Activated CD4-positive, alpha-beta T cell treated with anti-CD3 and anti-CD28 coated beads, Interleukin-2, amount 10 ng/mL, durations not matched to agents 7 days and 5 days (primary cell): Measurements from ENCODE around the gene VPS26C. TPM values are rescaled to one million over a fixed set of nuclear protein-coding genes. Genes with fewer than 3 reads are reported as not detected.
"Not testable (repeated sequence)": the region's sequence is repeated elsewhere in the genome, so short reads cannot be mapped to it uniquely, and the experiment has no call there.

Experiments
- CTCF ChIA-PET: fragments of 350-600 bp; sonication (Branson Sonifier 250); formaldehyde crosslinking; loops from one replicate; lab custom pipeline; 2021; ENCODE audit warnings: antibody characterized with exemption; lab: Charles Lee
- POLR2A ChIA-PET: fragments of 350-600 bp; sonication (Branson Sonifier 250); formaldehyde crosslinking; loops from one replicate; lab custom pipeline; 2021; ENCODE audit warnings: antibody characterized with exemption; lab: Charles Lee
- DNase-seq: peaks from one replicate; pipeline ENCODE4 v3.0.0-alpha.2; 2020
- H3K27ac Mint-ChIP-seq: one replicate; pipeline ENCODE4 v1.8.0; 2021; ENCODE audit warnings: mild to moderate bottlenecking, moderate library complexity, mixed read lengths
- H3K27me3 Mint-ChIP-seq: one replicate; pipeline ENCODE4 v1.8.0; 2021; ENCODE audit warnings: mixed read lengths
- H3K36me3 Mint-ChIP-seq: one replicate; pipeline ENCODE4 v1.8.0; 2021; ENCODE audit warnings: low read depth, mixed read lengths
- H3K4me1 Mint-ChIP-seq: one replicate; pipeline ENCODE4 v1.8.0; 2021; ENCODE audit warnings: mixed read lengths
- H3K4me3 Mint-ChIP-seq: one replicate; pipeline ENCODE4 v1.8.0; 2021; ENCODE audit warnings: mild to moderate bottlenecking, moderate library complexity, mixed read lengths
- H3K9me3 Mint-ChIP-seq: one replicate; pipeline ENCODE4 v1.8.0; 2021; ENCODE audit warnings: mixed read lengths
- total RNA-seq, 2 experiments: library from RNA; stranded (reverse); gene quantifications; one replicate each; pipeline ENCODE4 v1.2.3, GENCODE V29; 2021

The VPS26C gene
- 10 to 100 TPM; 80.1 to 85.6 TPM for total RNA-seq

- H3K4me3 Mint-ChIP-seq: peak within 1 kb of the TSS; percentile 97
- H3K27me3 Mint-ChIP-seq: no peaks in the 10 kb centered on the region
- peaks cover 25% of the 10 kb centered on the region for H3K36me3 Mint-ChIP-seq
- peak within 1 kb of the TSS; percentile 99 for H3K27ac Mint-ChIP-seq
- CTCF ChIA-PET: interaction anchor here (1.0 to 2.8 kb wide), 5 partner anchors 11 to 167 kb away, joined by 3 to 8 read pairs (median 6); no protein-coding TSS in a partner anchor
- POLR2A ChIA-PET: interaction anchor here (0.6 to 1.5 kb wide), 8 partner anchors 10 to 297 kb away, joined by 3 to 8 read pairs (median 3); partner anchors contain the start of gene DYRK1A
- H3K9me3 Mint-ChIP-seq: no peaks in the 10 kb centered on the region
- H3K4me1 Mint-ChIP-seq: peaks cover 43% of the 10 kb centered on the region
- peak; percentile 99 for DNase-seq
Observed at GRCh38 chr21:37267269-37268185, at the start of gene VPS26C. TSS of gene VPS26C (minus strand) at chr21:37267334. CDS start at chr21:37267294, 40 bp downstream.

DNA sequence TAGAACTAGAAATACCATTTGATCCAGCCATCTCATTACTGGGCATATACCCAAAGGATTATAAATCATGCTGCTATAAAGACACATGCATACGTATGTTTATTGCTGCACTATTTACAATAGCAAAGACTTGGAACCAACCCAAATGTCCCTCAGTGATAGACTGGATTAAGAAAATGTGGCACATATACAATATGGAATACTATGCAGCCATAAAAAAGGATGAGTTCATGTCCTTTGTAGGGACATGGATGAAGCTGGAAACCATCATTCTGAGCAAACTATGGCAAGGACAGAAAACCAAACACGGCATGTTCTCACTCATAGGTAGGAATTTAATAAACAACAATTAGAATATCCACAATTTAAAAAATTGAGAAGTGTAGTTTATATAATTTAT is 48.9 kb upstream of the VPS26C start:
- CTCF ChIA-PET, DNase-seq, POLR2A ChIA-PET, H3K4me3 Mint-ChIP-seq, H3K9me3 Mint-ChIP-seq, H3K27ac Mint-ChIP-seq, H3K36me3 Mint-ChIP-seq, H3K4me1 Mint-ChIP-seq: not testable (repeated sequence)
- H3K27me3 Mint-ChIP-seq: peaks cover 23% of the 10 kb centered on the region

GRCh38 chr21:37300114-37300751 is 33.1 kb upstream of the VPS26C start:
- CTCF ChIA-PET: no interaction called here
- Mint-ChIP-seq H3K27me3 (no peaks in the 10 kb centered on the region), H3K4me3 (no peak overlapping the region), H3K27ac (no peak overlapping the region), H3K9me3 (no peaks in the 10 kb centered on the region), H3K4me1 (no peaks in the 10 kb centered on the region), H3K36me3 (no peaks in the 10 kb centered on the region)
- POLR2A ChIA-PET: no interaction called here
- DNase-seq: no peak

DNA sequence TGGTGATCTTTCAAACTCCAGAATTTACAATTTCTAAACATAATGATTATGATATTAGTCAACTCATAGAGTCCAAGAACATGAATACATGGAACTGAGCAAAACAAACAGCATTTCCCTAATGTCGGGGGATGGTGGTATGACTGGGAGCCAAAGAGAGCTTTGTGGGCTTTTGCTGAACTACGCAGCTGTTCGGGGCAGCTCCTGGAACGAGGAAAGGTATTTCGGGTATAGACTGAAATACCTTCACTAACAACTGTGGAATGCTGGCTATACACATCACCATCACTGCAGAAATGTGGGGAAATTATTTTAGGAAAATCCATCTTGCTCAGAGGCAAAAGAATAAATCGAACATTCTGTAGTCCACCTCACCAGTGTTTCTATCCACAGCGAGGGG is 30.2 kb upstream of the VPS26C start:
- no peaks in the 10 kb centered on the region for H3K4me1 Mint-ChIP-seq
- ChIA-PET CTCF (interaction anchor here (1.2 kb wide), 1 partner anchor 22 kb away, joined by 3 read pairs; no protein-coding TSS in a partner anchor), POLR2A (no interaction called here)
- H3K4me3 Mint-ChIP-seq: no peak overlapping the region
- no peak for DNase-seq
- H3K27me3 Mint-ChIP-seq: peaks cover 7% of the 10 kb centered on the region
- H3K36me3 Mint-ChIP-seq: no peaks in the 10 kb centered on the region
- H3K9me3 Mint-ChIP-seq: no peaks in the 10 kb centered on the region
- H3K27ac Mint-ChIP-seq: no peak overlapping the region

GRCh38 chr21:37294679-37295078 is 27.5 kb upstream of the VPS26C start:
- no peaks in the 10 kb centered on the region for H3K4me1 Mint-ChIP-seq

GRCh38 chr21:37292941-37293340 is 25.8 kb upstream of the VPS26C start:
- H3K36me3 Mint-ChIP-seq: no peaks in the 10 kb centered on the region
- H3K27me3 Mint-ChIP-seq: peaks cover 7% of the 10 kb centered on the region
- no peaks in the 10 kb centered on the region for H3K4me1 Mint-ChIP-seq
- H3K4me3 Mint-ChIP-seq: no peak overlapping the region
- H3K27ac Mint-ChIP-seq: no peak overlapping the region
- no peak for DNase-seq
- H3K9me3 Mint-ChIP-seq: no peaks in the 10 kb centered on the region
- POLR2A ChIA-PET: no interaction called here
- CTCF ChIA-PET: interaction anchor here (0.6 kb wide), 1 partner anchor 270 kb away, joined by 3 read pairs; no protein-coding TSS in a partner anchor

More at GRCh38 chr21:37294679-37295078, 27.5 kb upstream of the VPS26C start:
- no peak overlapping the region for H3K27ac Mint-ChIP-seq
- H3K27me3 Mint-ChIP-seq: peaks cover 7% of the 10 kb centered on the region
- CTCF ChIA-PET: no interaction called here
- H3K36me3 Mint-ChIP-seq: no peaks in the 10 kb centered on the region
- no peak overlapping the region for H3K4me3 Mint-ChIP-seq
- H3K9me3 Mint-ChIP-seq: no peaks in the 10 kb centered on the region
- DNase-seq: no peak
- POLR2A ChIA-PET: no interaction called here

DNA sequence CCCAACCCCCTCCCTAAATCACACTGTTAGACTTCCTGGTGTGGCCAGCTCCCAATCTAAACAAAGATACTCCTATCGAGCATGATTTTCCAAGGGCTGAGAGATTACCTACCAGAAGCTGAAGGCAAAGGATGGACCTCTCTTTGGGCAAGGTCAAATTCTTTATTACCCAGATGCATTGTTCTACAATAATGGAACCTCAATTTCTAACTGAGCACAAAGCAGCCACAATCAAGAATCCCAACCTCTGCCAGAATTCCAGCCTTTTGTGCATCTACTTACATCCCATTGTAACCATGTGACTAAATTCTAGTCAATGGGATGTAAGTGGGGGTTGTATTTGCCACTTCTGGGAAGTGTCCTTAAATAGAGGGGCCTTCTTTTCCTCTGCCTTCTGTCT is 24.9 kb upstream of the VPS26C start:
- Mint-ChIP-seq H3K36me3 (no peaks in the 10 kb centered on the region), H3K9me3 (no peaks in the 10 kb centered on the region), H3K27me3 (peaks cover 7% of the 10 kb centered on the region), H3K4me3 (no peak overlapping the region), H3K4me1 (no peaks in the 10 kb centered on the region), H3K27ac (no peak overlapping the region)
- ChIA-PET CTCF (no interaction called here), POLR2A (no interaction called here)
- no peak for DNase-seq

DNA sequence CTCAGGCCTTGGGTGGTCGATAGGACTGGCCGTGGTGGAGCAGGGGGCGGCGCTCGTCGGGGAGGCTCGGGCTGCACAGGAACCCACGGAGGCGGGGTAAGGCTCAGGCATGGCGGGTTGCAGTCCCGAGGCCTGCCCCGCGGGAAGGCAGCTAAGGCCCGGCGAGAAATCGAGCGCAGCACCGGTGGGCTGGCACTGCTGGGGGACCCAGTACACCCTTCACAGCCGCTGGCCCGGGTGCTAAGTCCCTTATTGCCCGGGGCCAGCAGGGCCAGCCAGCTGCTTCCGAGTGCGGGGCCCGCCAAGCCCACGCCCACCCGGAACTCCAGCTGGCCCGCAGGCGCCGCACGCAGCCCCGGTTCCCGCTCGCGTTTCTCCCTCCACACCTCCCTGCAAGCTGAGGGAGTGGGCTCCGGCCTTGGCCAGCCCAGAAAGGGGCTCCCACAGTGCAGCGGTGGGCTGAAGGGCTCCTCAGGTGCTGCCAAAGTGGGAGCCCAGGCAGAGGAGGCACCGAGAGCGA is 16.1 kb upstream of the VPS26C start:
- CTCF ChIA-PET, H3K4me1 Mint-ChIP-seq, H3K9me3 Mint-ChIP-seq, H3K27me3 Mint-ChIP-seq, H3K36me3 Mint-ChIP-seq, H3K4me3 Mint-ChIP-seq, DNase-seq, POLR2A ChIA-PET, H3K27ac Mint-ChIP-seq: not testable (repeated sequence)

GRCh38 chr21:37282602-37283001 is 15.5 kb upstream of the VPS26C start:
- DNase-seq, H3K4me1 Mint-ChIP-seq, CTCF ChIA-PET, H3K27me3 Mint-ChIP-seq, H3K9me3 Mint-ChIP-seq, POLR2A ChIA-PET, H3K36me3 Mint-ChIP-seq: not testable (repeated sequence)
- H3K4me3 Mint-ChIP-seq: peak overlapping the region; percentile 57
- H3K27ac Mint-ChIP-seq: peak overlapping the region; percentile 60

DNA sequence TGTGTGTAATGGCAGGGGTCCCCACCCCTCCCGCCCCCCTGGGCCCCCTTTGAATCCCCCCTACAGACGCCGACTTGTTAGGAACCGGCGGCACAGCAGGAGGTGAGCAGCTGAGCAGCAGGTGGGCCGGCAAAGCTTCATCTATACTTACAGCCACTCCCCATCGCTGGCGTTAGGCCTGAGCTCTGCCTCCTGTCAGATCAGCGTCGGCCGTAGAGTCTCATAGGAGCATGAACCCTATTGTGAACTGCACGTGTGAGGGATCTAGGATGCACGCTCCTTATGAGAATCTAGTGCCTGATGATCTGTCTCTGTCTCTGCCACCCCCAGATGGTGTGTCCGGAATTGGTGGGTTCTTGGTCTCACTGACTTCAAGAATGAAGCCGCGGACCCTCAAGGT is 14.9 kb upstream of the VPS26C start:
- ChIA-PET POLR2A (no interaction called here), CTCF (no interaction called here)
- no peaks in the 10 kb centered on the region for H3K4me1 Mint-ChIP-seq
- peak overlapping the region; percentile 60 for H3K27ac Mint-ChIP-seq
- no peaks in the 10 kb centered on the region for H3K9me3 Mint-ChIP-seq
- H3K27me3 Mint-ChIP-seq: no peaks in the 10 kb centered on the region
- H3K4me3 Mint-ChIP-seq: peak overlapping the region; percentile 57
- DNase-seq: no peak
- H3K36me3 Mint-ChIP-seq: no peaks in the 10 kb centered on the region

- Mint-ChIP-seq H3K27ac (no peak overlapping the region), H3K4me3 (no peak overlapping the region), H3K36me3 (no peaks in the 10 kb centered on the region), H3K27me3 (no peaks in the 10 kb centered on the region), H3K9me3 (no peaks in the 10 kb centered on the region), H3K4me1 (no peaks in the 10 kb centered on the region)
- no peak for DNase-seq
- ChIA-PET CTCF (no interaction called here), POLR2A (no interaction called here)
Observed at GRCh38 chr21:37281579-37281978, 14.4 kb upstream of the VPS26C start.

GRCh38 chr21:37279271-37279670 is 12.1 kb upstream of the VPS26C start:
- CTCF ChIA-PET: interaction anchor here (1.0 kb wide), 1 partner anchor 172 kb away, joined by 3 read pairs; no protein-coding TSS in a partner anchor
- not testable (repeated sequence) for H3K9me3 Mint-ChIP-seq

DNA sequence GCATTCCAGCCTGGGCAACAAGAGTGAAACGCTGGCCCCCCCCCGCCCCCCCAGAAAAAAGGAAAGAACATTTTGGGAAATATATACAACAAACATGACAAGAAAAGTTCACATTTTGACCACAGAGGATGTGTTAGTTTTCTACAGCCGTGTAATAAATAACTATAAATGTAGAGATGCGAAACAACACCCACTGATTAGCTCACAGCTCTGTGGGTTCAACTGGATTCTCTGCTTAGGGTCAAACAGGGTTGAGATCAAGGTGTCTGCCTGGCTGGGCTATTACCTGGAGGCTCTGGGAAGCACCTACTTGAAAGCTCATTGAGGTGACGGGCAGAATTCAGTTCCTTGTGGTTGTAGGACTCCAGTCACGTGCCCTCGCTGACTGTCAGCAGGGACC is 11.1 kb upstream of the VPS26C start:
- POLR2A ChIA-PET: no interaction called here
- Mint-ChIP-seq H3K36me3 (no peaks in the 10 kb centered on the region), H3K27ac (no peak overlapping the region), H3K9me3 (no peaks in the 10 kb centered on the region), H3K4me1 (no peaks in the 10 kb centered on the region), H3K27me3 (peaks cover 1% of the 10 kb centered on the region), H3K4me3 (no peak overlapping the region)
- DNase-seq: no peak
- CTCF ChIA-PET: no interaction called here

More at GRCh38 chr21:37279271-37279670, 12.1 kb upstream of the VPS26C start:
- DNase-seq, H3K27me3 Mint-ChIP-seq, H3K4me3 Mint-ChIP-seq, H3K27ac Mint-ChIP-seq, H3K4me1 Mint-ChIP-seq, POLR2A ChIA-PET, H3K36me3 Mint-ChIP-seq: not testable (repeated sequence)
